Activated B cell treated with CpG ODN at 0.5 μM for 24 hours (primary cell): ENCODE measurements around the gene NT5C2. TPM values are rescaled to one million over a fixed set of nuclear protein-coding genes. Genes with fewer than 3 reads are reported as not detected.
"Not testable (repeated sequence)": the region's sequence is repeated elsewhere in the genome, so short reads cannot be mapped to it uniquely, and the experiment has no call there.

Experiments used
- ATAC-seq: fragments of 200-7000 bp; cut with Tn5 transposase; one replicate; pipeline ENCODE4 v1.10.0; 2021; ENCODE audit warnings: low read depth, mild to moderate bottlenecking, moderate library complexity
- CTCF ChIA-PET: fragments of 350-600 bp; sonication (Branson Sonifier 250); formaldehyde crosslinking; loops from one replicate; lab custom pipeline; 2021; ENCODE audit warnings: antibody characterized with exemption; lab: Charles Lee
- POLR2A ChIA-PET: fragments of 350-600 bp; sonication (Branson Sonifier 250); formaldehyde crosslinking; loops from one replicate; lab custom pipeline; 2021; ENCODE audit warnings: antibody characterized with exemption; lab: Charles Lee
- DNase-seq: peaks from one replicate; pipeline ENCODE4 v3.0.0; 2022
- H3K27ac Mint-ChIP-seq: one replicate; pipeline ENCODE4 v1.8.0; 2020; ENCODE audit warnings: mixed read lengths
- H3K27me3 Mint-ChIP-seq: one replicate; pipeline ENCODE4 v1.8.0; 2021; ENCODE audit warnings: mixed read lengths
- H3K36me3 Mint-ChIP-seq: one replicate; pipeline ENCODE4 v1.8.0; 2021; ENCODE audit warnings: low read depth, mixed read lengths
- H3K4me1 Mint-ChIP-seq: one replicate; pipeline ENCODE4 v1.8.0; 2021; ENCODE audit warnings: mixed read lengths
- H3K4me3 Mint-ChIP-seq: one replicate; pipeline ENCODE4 v1.8.0; 2020; ENCODE audit warnings: mild to moderate bottlenecking, mixed read lengths
- H3K9me3 Mint-ChIP-seq: one replicate; pipeline ENCODE4 v1.8.0; 2020; ENCODE audit warnings: mixed read lengths
- CTCF ChIP-seq: fragments of 200-600 bp; IDR thresholded peaks from one replicate; pipeline ENCODE4 v1.8.0; 2022; ENCODE audit warnings: antibody characterized with exemption, mild to moderate bottlenecking
- intact Hi-C: fragments of 100-400 bp; cut with micrococcal nuclease; formaldehyde crosslinking; loops from one replicate; pipeline ENCODE4 v1.15.1; 2024
- total RNA-seq: library from RNA; stranded (reverse); gene quantifications from 2 replicates; pipeline ENCODE4 v1.2.3, GENCODE V29; 2022

NT5C2 gene
- total RNA-seq, 1 donor from 2014 or later: 60.4 TPM

- H3K27me3 Mint-ChIP-seq: no peaks in the 10 kb centered on the region
- H3K4me1 Mint-ChIP-seq: peaks cover 32% of the 10 kb centered on the region
- no peaks in the 10 kb centered on the region for H3K9me3 Mint-ChIP-seq
- peaks cover 43% of the 10 kb centered on the region for H3K36me3 Mint-ChIP-seq
- no peak for TF ChIP-seq CTCF
- ChIA-PET CTCF (no interaction called here), POLR2A (interaction anchor here (0.9 kb wide), 1 partner anchor 11 kb away, joined by 3 read pairs; no protein-coding TSS in a partner anchor)
- no peak overlapping the region for H3K27ac Mint-ChIP-seq
- no peak overlapping the region for H3K4me3 Mint-ChIP-seq
- intact Hi-C loops: loop anchor here (2.0 kb wide), 1 partner anchor 17 kb away; the partner anchor contains the start of gene NT5C2
- no peak for ATAC-seq
- no peak for DNase-seq
These were observed 17.3 kb downstream of the NT5C2 start for GRCh38 chr10:103175580-103176285.

GRCh38 chr10:103174324-103174723 is 18.7 kb downstream of the NT5C2 start:
- Mint-ChIP-seq H3K4me1 (peaks cover 28% of the 10 kb centered on the region), H3K36me3 (peaks cover 39% of the 10 kb centered on the region)
- H3K4me3 Mint-ChIP-seq, DNase-seq, POLR2A ChIA-PET, CTCF ChIA-PET, H3K27ac Mint-ChIP-seq, H3K9me3 Mint-ChIP-seq, ATAC-seq, intact Hi-C loops, H3K27me3 Mint-ChIP-seq: not testable (repeated sequence)

DNA sequence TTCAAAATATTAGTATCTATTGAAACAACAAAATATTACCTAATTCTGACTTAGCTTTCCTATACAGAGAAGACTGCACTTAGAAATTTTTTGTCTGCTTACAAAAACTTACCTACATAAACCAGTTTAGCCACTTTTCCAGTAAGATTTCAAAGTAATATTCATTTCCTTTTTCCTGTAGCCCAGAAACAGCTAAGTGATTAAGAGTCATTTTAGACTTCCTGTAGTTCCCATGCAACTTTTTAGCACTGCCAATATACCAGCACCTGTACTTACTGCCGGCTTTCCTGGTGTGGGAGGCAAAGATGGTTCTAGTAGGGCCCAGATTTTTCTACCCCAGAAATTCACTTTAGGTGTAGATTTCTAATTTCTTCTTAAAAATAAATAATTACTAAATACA is 21.8 kb downstream of the NT5C2 start:
- Mint-ChIP-seq H3K4me1 (peaks cover 3% of the 10 kb centered on the region), H3K27ac (no peak overlapping the region), H3K36me3 (peaks cover 43% of the 10 kb centered on the region), H3K4me3 (no peak overlapping the region), H3K9me3 (no peaks in the 10 kb centered on the region), H3K27me3 (no peaks in the 10 kb centered on the region)
- ChIA-PET POLR2A (no interaction called here), CTCF (interaction anchor here (0.6 kb wide), 1 partner anchor 723 kb away, joined by 4 read pairs; no protein-coding TSS in a partner anchor)
- no peak for DNase-seq
- ATAC-seq: no peak
- TF ChIP-seq CTCF: no peak
- intact Hi-C loops: no loop called here

DNA sequence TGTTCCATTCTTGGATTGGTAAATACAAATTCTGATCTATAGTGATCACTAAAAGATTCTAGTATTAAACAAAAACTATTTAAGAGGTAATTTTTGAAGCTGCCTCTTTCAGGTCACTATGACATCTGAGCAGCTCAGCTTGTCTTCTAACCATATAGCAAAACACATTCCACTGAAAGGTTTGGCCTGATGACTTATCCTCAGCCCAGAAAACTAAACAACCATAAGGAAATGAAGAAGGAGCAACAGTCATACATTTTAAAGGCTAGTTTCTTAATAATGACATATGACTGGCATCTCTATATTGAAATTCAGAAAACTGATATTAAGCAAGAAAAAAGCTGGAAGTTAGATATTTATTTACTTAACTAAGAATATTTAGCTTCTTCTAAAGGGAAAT is 24.6 kb downstream of the NT5C2 start:
- POLR2A ChIA-PET: no interaction called here
- no peak overlapping the region for H3K4me3 Mint-ChIP-seq

GRCh38 chr10:103167554-103167953 is 25.5 kb downstream of the NT5C2 start:
- DNase-seq, intact Hi-C loops, H3K27me3 Mint-ChIP-seq, H3K27ac Mint-ChIP-seq, ATAC-seq, H3K9me3 Mint-ChIP-seq, H3K4me1 Mint-ChIP-seq, POLR2A ChIA-PET, CTCF ChIA-PET, H3K4me3 Mint-ChIP-seq: not testable (repeated sequence)
- H3K36me3 Mint-ChIP-seq: peaks cover 41% of the 10 kb centered on the region

More for the DNA sequence above, 24.6 kb downstream of the NT5C2 start:
- no peak for ATAC-seq
- DNase-seq: no peak
- intact Hi-C loops: no loop called here
- Mint-ChIP-seq H3K4me1 (no peaks in the 10 kb centered on the region), H3K27ac (no peak overlapping the region), H3K36me3 (peaks cover 43% of the 10 kb centered on the region), H3K27me3 (no peaks in the 10 kb centered on the region), H3K9me3 (no peaks in the 10 kb centered on the region)
- CTCF ChIA-PET: no interaction called here
- TF ChIP-seq CTCF: no peak

GRCh38 chr10:103166523-103166922 is 26.5 kb downstream of the NT5C2 start:
- POLR2A ChIA-PET: no interaction called here
- no peak for DNase-seq
- ATAC-seq: no peak

GRCh38 chr10:103163766-103164403 is 29.2 kb downstream of the NT5C2 start:
- H3K36me3 Mint-ChIP-seq: peaks cover 54% of the 10 kb centered on the region
- H3K9me3 Mint-ChIP-seq, H3K27ac Mint-ChIP-seq, CTCF ChIA-PET, intact Hi-C loops, H3K27me3 Mint-ChIP-seq, H3K4me1 Mint-ChIP-seq, ATAC-seq, H3K4me3 Mint-ChIP-seq, DNase-seq: not testable (repeated sequence)
- POLR2A ChIA-PET: interaction anchor here (0.6 kb wide), 1 partner anchor 13 kb away, joined by 3 read pairs; no protein-coding TSS in a partner anchor

More at GRCh38 chr10:103166523-103166922, 26.5 kb downstream of the NT5C2 start:
- no peaks in the 10 kb centered on the region for H3K4me1 Mint-ChIP-seq
- no peaks in the 10 kb centered on the region for H3K9me3 Mint-ChIP-seq
- TF ChIP-seq CTCF: no peak
- intact Hi-C loops: no loop called here
- no peak overlapping the region for H3K4me3 Mint-ChIP-seq
- H3K27me3 Mint-ChIP-seq: no peaks in the 10 kb centered on the region
- peaks cover 49% of the 10 kb centered on the region for H3K36me3 Mint-ChIP-seq
- H3K27ac Mint-ChIP-seq: no peak overlapping the region
- CTCF ChIA-PET: interaction anchor here (0.9 kb wide), 1 partner anchor 78 kb away, joined by 4 read pairs; no protein-coding TSS in a partner anchor
